HG03064 (cell line): Measurements from ENCODE around the gene ZFAND2A.
"Not testable (repeated sequence)": the region's sequence is repeated elsewhere in the genome, so short reads cannot be mapped to it uniquely, and the experiment has no call there.

Experiments
- ATAC-seq: cut with Tn5 transposase; IDR thresholded peaks from one replicate; pipeline ENCODE4 v1.9.1; 2021; ENCODE audit warnings: low read depth; ENCODE audit not compliant: unreplicated experiment

The ZFAND2A gene

GRCh38 chr7:1175967-1176851 is 16.2 kb upstream of the ZFAND2A start:
- ATAC-seq, result no peak

- ATAC-seq, result no peak
Measured at GRCh38 chr7:1175597-1175966, 15.6 kb upstream of the ZFAND2A start.

GRCh38 chr7:1174881-1175596 is 15.0 kb upstream of the ZFAND2A start:
- ATAC-seq, result no peak

- ATAC-seq, result no peak
Measured at GRCh38 chr7:1174002-1174401, 14.0 kb upstream of the ZFAND2A start.

- ATAC-seq, result no peak
Measured at GRCh38 chr7:1172666-1173523, 12.9 kb upstream of the ZFAND2A start.

- ATAC-seq, result not testable (repeated sequence)
Measured at GRCh38 chr7:1171516-1171915, 11.5 kb upstream of the ZFAND2A start.

GRCh38 chr7:1170741-1171501 is 10.9 kb upstream of the ZFAND2A start:
- ATAC-seq, result no peak

GRCh38 chr7:1169409-1170368 is 9.7 kb upstream of the ZFAND2A start:
- peak; percentile 73 for ATAC-seq

GRCh38 chr7:1168422-1168821 is 8.4 kb upstream of the ZFAND2A start:
- no peak for ATAC-seq

GRCh38 chr7:1164436-1164835 is 4.4 kb upstream of the ZFAND2A start:
- ATAC-seq, result no peak

- ATAC-seq, result no peak
Measured at GRCh38 chr7:1163121-1163520, 3.1 kb upstream of the ZFAND2A start.

- ATAC-seq, result no peak
Measured at GRCh38 chr7:1160670-1161021, 650 bp upstream of the ZFAND2A start.

- ATAC-seq, result not testable (repeated sequence)
Measured at GRCh38 chr7:1159231-1159630, 765 bp downstream of the ZFAND2A start.

GRCh38 chr7:1158203-1159126 is 1.5 kb downstream of the ZFAND2A start:
- no peak for ATAC-seq

- ATAC-seq, result no peak
Measured at GRCh38 chr7:1156782-1157535, 3.0 kb downstream of the ZFAND2A start.

GRCh38 chr7:1155818-1156781 is 3.9 kb downstream of the ZFAND2A start:
- ATAC-seq, result not testable (repeated sequence)
